ENCODE results near the gene PTGES3L.

Gene PTGES3L

DNA sequence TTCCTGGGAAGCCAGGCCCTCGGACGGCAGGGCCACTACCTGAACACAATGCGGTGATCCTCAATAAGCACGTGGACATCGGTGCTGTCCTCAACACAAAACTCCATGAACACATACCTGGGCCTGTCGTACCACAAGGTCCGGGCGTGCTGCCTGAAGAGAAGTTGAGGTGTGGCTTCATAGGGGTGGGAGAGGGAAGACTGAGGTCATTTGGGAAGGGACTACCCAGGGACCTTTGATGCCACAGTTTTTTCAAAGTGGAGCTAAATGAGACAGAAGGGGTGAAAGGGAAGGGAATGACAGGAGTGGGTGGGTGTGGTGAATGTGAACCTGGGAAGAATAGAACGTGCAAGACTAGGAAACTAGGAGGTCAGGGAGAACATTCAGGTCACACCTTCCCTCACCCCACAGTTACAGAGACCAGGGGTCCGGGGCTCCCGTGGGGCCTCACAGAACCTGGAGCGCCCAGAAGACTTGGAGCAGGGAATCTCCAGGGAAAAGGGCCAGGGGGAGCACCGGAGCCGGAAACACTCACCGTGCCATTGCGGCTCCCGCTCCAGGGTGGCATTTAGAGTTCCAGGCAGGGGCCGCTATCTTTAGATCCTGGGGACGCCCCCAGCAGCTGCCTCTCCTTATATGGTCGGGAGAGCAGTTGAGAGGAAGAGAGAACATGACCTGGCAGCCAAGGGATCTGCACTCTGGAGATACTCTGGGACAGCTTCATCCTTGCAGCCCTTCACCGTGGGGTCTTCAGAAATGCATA lies at the start of gene PTGES3L:
TSS of gene PTGES3L (minus strand) at position 570 of the 763 bp plus-strand sequence. CDS start at position 543, 27 bp downstream.
- peak; percentile 31 for DNase-seq

DNA sequence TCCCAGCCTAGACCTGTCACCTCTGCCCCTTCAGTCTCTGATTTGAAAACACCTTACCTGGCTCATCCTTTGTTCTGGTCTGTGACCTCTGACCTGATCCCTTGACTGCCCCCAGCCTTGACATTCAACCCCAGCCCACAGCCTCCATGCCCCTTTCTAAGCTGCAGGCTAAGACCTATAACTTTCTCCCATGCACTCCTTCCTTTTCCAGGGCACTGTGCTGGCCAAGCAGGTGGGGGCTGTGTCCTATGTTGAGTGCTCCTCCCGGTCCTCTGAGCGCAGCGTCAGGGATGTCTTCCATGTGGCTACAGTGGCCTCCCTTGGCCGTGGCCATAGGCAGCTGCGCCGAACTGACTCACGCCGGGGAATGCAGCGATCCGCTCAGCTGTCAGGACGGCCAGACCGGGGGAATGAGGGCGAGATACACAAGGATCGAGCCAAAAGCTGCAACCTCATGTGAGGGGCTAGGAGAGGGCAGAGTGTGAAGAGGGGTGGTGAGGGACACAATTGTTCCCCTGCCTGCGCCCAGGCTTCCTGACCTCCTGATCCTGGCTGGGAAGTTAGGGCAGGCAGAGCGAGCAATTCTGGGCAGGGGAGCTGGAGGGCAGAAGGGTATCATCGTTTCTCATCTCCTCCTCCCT lies 48.5 kb upstream of the PTGES3L start:
- DNase-seq = no peak

DNA sequence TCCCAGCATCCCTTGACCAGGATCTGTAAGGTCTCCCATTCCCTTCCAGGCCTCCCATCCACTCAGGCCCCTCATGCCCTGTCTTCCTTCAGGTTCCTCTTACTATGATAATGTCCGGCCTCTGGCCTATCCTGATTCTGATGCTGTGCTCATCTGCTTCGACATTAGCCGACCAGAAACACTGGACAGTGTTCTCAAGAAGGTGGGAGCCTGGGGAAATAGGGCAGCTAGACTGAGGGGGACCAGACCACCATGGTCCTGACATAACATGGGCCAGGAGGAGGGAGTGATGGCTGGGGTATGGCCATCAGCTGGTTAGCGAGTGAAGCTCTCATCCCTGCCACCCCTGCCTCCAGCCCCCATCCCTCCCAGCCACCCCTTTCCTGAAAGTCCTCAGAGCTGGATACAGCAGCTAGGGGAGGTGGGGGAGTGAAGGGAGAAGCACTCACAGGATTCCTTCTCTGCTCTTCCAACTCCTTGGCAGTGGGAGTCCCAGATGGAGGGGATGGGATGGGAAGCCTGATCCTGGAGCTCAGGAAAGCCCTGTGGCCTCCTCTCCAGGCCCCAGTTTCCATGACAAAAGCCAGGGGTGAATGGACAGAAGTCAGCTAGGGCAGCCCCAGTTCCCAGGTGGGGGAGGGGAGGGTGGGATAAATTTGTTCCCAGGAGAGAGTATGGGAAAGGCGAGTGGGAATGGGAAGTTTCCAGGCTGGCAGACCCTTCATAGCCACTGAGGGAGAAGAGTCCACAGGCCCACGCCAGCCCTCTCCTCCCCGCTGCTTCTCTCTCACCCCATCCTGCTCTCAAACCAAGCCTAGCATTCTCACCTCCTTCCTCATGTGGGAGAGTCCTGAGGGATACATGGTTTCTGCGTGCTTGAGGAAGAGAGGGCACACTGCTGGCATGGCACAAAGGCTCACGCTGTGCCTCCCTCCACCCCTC lies 47.5 kb upstream of the PTGES3L start:
- DNase-seq = no peak

DNA sequence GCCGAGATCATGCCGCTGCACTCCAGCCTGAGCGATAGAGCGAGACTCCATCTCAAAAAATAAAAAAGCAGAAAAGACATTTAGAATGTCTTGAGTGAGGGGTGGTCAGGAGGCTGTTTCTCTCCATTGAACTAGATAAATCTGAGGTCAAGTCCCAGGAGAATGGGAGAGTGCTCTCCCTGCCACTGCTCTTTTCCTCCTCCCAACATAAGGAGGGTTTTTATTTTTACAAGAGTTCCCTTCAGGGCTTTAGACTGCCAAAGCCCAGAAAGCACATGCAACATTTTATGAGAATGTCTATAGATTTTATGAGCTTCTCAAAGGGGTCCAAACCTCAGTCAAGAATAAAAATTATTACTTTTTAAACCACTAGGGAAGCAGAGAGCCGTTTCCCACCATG lies 46.7 kb upstream of the PTGES3L start:
- DNase-seq = no peak

DNA sequence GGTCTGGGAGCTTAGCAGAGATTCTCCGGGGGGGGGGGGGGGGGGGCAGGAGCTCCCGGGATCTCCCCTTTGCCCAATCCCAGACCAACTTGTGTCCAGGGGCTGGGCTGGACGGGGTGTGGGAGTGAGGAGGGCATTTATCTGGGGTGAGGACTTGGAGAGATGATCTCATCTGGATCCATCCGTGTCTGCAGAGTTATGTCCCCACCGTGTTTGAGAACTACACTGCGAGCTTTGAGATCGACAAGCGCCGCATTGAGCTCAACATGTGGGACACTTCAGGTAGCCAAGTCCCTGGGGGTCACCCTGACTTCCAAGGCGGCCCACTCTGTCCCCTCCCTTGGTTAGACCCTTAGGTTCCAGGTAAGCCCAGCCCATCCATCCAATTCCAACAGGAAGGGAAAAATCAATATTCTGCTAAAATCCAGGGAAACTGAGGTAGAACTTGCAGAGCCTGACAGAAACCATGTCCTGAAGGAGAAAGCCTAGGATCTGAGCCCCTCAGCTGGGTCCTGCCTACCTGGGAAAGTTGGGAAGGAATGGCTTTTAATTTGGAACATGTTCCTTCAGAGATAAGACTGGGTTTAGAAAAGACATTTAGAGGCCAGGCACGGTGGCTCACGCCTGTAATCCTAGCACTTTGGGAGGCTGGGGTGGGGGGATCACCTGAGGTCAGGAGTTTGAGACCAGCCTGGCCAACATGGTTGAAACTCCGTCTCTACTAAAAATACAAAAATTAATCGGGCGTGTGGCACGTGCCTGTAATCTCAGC lies 46.1 kb upstream of the PTGES3L start:
- DNase-seq = no peak

DNA sequence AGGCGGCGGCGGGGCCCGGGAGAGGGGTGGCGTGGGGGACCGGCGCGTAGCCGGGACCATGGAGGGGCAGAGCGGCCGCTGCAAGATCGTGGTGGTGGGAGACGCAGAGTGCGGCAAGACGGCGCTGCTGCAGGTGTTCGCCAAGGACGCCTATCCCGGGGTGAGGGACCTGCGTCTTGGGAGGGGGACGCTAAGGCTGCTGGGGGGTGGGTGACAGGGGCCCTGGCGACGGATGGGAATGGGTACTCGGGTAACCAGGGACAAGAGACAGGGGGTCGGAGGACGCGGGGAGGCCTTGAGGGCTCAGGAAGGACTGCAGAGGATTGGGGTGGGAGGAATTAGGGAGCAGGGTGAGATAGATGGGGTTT lies 45.4 kb upstream of the PTGES3L start:
- no peak for DNase-seq

DNA sequence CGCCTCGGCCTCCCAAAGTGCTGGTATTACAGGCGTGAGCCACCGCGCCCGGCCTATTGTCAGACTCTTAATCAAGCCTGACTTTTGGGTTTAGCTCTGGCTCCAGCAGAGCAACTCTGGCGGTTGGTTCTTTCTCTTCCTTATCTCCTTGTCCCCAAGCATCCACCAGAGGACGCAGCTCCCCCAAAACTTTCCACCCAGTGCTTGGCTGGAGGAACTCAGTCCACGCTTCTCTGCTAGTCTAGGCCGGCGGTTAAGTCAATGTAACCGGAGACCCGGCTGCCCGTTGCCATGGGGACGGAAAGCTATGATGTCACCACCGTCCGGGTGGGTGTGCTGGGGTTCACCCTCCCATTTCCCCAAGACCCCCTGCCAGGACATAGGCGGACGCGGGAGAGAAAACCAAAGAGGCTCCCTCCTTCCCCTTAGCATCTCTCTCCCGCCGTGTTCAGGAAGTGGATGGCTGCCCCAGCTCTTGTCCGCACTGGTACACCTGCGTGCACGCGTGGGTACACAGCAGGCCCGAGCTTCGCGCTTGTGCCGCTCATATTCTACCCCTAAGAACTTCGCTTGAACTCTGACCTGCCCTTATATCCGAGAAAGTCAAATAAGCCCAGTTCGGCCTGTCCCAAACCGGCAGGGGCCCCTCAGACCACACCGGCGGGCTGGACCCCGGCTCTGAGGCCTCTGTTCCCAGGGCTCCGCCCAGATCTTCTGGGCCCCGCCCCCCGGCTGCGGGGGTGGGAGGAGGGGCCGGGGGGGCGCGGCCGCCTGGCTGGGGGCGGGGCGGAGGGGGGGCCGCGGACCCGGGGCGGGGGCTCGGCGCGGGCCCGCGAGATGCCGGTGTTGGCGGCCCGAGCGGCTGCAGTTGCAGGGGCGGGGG lies 44.8 kb upstream of the PTGES3L start, which contains the start of gene RND2:
TSS of gene RND2 (plus strand) at position 825 of the 883 bp plus-strand sequence. CDS start 117 bp downstream, outside the sequence.
- DNase-seq = peak; percentile 75

DNA sequence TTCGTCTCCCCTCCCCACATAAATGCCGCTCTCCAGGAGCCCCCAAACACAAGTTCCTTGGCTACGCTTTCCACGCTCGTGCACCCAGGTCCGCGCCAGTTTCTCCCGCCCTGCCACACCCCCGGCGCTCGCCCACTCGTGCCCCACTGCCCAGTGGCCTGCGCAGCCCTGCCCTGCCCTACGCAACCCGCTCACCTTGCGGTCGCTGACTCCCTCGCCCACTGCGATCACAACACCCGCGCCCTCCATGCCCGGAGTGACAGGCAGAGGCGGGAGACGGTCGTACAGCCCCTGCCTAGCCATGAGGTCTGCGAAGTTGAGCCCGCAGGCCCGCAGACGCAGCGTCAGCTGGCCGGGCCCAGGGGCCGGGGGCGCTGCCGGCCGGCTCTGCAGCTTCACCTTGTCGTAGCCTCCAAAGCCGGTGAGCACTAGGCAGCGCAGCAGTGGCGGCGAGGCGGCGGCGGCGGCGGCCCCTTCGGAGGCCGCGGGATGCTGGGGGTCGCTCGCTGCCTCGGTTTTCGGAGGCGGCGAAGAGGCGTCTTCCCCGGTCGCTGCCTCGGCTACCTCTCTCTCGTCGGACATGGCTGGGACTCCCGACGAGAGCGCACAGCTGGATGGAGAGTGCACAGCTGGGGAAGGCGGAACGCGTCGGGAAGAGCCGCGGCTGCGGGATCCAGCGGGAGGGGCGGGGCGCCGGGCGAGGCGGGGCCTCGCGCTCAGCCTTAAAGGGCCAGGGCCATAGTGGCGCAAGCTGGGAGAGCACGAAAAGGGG lies 42.0 kb upstream of the PTGES3L start, which contains the start of gene VAT1:
TSS of gene VAT1 (minus strand) at position 645 of the 772 bp plus-strand sequence. CDS start at position 582, 63 bp downstream.
- peak; percentile 21 for DNase-seq

DNA sequence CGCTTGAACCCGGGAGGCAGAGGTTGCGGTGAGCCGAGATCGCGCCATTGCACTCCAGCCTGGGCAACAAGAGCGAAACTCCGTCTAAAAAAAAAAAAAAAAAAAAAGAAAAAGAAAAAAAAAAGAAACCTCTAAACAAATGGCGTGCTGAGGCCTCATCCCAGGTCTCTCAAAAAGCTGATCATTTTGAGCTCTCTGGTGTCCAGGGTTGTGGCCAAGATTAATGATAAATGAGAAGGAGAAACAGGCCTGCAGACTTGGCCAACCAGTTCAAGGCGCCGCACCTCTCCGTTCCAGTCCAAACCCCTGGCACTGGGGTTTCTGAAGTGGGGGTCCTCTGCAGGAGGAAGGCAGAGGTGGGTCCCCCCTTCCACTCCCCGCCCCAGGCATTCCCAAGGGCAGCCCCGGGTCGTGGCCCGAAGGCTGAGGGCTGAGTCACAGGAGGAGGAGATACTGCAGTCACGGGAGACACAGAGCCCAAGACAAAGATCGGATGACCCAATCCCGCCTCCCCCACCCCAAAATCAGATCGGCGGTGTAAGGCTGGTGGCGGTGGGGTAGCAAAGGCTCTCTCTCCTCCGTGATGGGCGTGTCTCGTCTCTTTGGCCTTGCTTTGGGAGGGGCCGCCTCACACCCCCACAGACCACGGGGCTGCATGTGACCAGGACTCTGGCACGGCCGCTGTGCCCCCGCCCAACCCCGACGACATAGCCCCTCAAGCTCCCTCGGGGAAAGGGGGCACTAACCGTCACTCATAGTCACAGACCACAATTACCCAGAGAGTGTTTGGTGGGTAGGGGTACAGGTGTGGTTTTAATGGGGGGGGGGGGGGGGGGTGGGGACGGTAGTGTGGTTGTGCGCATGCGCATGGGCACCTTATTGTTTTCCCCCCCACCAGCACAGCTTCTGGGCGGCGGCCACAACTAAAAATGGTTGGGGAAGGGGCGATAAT lies 41.2 kb upstream of the PTGES3L start:
- no peak for DNase-seq

DNA sequence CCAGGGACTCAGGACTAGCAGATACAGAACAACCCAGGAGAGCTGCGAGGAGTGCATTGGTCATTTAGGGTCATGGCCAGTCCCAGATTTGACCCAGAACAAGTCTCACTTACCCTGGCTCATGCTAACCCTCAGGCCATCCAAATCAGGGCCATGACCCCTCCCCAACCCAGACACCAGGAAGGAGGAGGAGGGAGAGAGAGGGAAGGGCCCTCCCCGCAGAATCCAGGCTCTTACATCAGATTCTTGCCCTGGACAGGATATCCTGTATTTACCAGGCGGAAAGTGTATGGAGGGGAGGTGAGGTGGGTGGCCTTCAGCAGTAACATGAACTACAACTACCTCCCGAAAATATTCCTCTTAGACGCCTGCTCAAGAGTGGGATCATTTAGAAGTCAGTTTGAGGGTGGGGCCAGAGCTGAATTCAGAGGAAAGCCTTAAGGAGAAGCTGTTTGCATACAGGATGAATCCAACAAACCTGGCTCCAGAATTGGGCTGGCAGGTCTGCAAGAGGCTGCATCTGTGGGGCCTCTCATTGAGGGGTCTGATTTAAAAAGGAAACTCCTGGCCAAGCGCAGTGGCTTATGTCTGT lies 40.2 kb upstream of the PTGES3L start:
- DNase-seq = no peak

DNA sequence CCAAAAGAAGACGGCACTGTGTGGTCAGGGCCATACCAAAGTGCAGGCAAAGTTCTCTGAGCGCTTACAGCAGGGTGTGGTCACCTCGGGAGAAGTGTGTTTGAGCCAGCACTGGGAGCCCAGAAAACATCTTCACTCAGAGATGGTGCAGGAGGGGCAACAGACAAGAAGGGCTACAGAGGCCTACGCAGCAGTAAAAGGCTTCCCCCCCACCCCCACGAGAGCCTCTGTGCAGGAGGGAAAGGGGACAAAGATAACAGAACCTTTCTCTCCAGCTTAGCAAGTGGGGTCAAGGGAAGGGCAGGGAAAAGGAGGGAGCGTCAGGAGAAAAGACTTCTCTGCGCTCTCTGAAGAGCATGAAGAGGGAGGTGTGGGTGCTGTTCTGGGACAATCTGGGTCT lies 39.5 kb upstream of the PTGES3L start:
- DNase-seq = no peak

DNA sequence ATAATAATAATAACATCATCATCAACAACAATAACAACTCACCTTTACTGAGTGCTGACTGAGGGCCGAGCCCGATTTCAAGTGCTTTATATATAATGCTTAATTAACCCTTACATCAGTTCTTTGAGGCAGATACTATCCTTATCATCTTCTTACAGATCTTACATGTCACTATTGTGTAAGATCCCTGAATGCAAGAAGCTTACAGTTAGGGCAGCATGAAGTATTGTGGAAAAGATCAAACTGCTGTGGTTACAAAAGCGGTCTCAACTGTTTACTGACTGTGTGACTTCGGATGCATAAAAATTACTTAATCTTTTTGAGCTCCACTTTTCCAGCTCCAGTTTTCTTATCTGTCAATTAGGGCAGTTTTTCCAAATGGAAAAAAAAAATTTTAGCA lies 39.1 kb upstream of the PTGES3L start:
- no peak for DNase-seq

DNA sequence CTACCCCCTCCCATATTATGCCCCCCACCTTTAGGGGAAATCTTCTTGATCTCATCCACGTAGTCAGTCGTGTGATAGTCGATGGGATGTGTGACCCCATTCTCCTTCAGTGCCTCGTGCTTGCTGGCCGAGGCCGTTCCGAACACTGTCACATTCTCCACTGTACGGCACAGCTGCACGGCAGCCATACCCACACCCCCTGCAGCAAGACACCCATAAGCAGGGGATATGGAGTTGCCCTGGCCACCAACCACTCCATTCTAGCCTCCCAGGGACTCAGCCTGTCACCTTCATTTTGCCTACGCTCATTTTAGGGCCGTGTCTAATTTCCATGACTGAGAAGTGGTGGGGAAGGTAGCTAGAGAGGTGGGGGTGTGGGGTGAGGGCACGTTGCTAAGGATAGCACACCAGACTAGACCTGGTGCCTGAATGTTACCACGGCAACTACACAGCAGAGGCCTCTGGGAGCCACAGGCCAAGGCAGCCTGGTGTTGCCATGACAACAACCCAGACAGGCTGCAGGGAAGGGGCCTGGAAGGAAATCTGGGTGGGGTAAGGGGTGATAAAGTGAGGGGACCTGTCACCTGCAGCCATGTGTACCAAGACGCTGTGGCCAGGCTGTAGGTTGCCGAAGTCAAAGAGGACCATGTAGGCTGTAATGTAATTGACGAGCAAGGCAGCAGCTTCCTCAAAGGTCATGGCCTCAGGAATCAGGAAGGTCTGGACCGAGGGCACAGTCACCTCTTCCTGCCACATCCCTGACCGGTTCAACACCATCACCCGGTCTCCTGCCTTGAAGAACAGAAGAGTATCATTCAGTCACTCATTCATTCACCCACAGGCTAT lies 38.4 kb upstream of the PTGES3L start:
- DNase-seq = no peak

DNA sequence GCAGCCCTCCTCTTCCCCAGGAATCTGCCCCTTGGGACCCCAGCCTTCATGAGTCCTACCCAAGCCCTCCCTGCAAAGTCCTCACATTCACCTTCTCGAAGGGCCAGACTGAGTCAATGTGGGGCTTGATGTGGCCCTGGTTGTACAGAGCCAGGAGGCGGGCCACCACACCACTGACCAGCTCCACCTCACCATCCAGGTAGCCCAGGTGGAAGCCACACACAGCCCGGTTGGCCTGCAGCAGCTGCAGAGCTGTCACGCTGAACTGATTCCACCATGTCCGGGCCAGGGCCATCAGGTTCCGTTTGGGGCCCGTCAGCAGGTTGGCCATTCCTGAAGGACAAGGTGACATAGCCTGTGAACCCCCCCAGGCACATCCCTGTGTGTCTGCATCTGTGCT lies 36.3 kb upstream of the PTGES3L start:
- DNase-seq = no peak

DNA sequence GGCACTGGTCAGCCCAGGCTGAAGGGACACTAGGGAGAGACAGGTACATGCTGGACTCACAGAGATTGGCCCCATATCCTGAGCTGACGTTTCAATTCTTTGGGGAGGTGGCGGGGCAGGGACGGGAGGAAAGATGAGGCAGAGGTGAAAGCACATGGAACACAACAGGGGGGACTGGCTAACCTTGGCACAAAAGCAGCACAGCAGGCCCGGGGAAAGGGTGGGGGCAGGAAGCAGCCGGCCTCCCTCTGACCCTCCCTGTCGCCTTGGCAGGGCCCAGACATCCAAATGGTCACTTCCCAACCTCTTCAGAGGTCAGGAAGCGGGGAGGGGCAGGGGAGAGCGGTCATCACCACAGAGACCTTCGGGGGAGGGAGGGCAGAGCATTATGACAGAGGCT lies 35.7 kb upstream of the PTGES3L start:
- no peak for DNase-seq

DNA sequence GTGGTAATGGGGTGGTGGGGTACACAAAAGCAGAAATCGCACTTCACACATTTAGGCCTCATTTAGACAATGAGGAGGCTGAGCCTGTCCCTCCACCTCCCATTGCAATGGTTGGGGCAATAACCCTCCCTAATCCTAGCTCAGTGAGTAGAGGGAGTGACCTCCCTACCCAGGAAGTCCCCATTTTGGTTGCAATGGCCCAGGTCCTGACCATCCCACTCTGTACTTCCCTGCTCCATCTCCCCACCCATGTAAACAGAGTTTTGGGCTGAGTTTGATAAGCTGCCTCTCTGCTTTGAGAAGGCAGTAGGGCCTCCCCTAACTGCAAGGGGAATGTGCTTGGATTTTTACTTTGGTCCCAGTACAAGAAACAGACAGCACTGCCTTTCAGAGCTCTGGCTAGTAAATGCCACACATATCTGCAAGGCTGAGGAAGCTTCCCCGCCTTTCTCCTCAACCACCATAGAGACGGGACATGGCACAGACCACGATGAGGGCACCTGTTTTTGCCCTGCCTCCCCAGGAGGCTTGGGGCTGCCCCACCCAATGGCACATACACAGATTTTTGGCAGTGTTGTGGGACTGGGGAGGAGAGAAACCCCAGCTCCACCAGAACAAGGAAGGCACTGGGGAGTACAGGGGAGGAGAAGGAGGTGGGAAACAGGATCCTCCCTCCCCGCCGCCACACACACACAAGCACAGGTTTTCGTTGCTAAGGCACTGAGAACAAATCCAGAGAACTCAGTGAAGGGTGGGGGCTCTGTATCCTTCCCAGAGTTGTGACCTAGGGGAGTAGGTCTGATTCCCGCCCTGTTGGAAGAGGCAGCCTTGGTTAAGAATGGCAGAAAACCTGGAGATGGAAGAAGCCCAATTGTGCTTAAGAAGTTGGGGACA lies 35.0 kb upstream of the PTGES3L start:
- no peak for DNase-seq
